Endothelial cell (in vitro differentiated cells): ENCODE measurements around the gene HAND1. TPM values are rescaled to one million over a fixed set of nuclear protein-coding genes. Genes with fewer than 3 reads are reported as not detected.

ENCODE experiments used
- DNase-seq: peaks from one replicate; pipeline ENCODE4 v3.0.0; 2021; ENCODE audit warnings: low spot score
- H3K27ac Mint-ChIP-seq: one replicate; pipeline ENCODE4 v1.8.0; 2021; ENCODE audit warnings: mixed read lengths, inconsistent platforms; ENCODE audit not compliant: unreplicated experiment
- H3K27me3 Mint-ChIP-seq: one replicate; pipeline ENCODE4 v1.8.0; 2021; ENCODE audit warnings: mild to moderate bottlenecking, moderate library complexity, mixed read lengths, inconsistent platforms; ENCODE audit not compliant: unreplicated experiment
- H3K36me3 Mint-ChIP-seq: one replicate; pipeline ENCODE4 v1.8.0; 2021; ENCODE audit warnings: mild to moderate bottlenecking, low read depth, mixed read lengths, inconsistent platforms; ENCODE audit not compliant: unreplicated experiment
- H3K4me1 Mint-ChIP-seq: one replicate; pipeline ENCODE4 v1.8.0; 2021; ENCODE audit warnings: mild to moderate bottlenecking, mixed read lengths, inconsistent platforms; ENCODE audit not compliant: unreplicated experiment
- H3K4me3 Mint-ChIP-seq: one replicate; pipeline ENCODE4 v1.8.0; 2021; ENCODE audit warnings: mild to moderate bottlenecking, mixed read lengths, inconsistent platforms; ENCODE audit not compliant: unreplicated experiment
- H3K9me3 Mint-ChIP-seq: one replicate; pipeline ENCODE4 v1.8.0; 2021; ENCODE audit warnings: mixed read lengths, inconsistent platforms; ENCODE audit not compliant: unreplicated experiment
- CTCF ChIP-seq: fragments of 200-600 bp; sonication (generic); IDR thresholded peaks from one replicate; pipeline ENCODE4 v1.5.0; 2021; ENCODE audit warnings: antibody characterized with exemption; ENCODE audit not compliant: unreplicated experiment
- total RNA-seq: library from RNA; stranded (reverse); fragmentation: NEBNext Ultra II Directional; extraction: Animal tissue kit (Norgen Biotek cat#: 25700); gene quantifications from one replicate; pipeline ENCODE4 v1.2.1, GENCODE V29; 2021; ENCODE audit not compliant: unreplicated experiment

HAND1 gene
- total RNA-seq, 1 donor from 2014 or later, result 0.95 TPM

GRCh38 chr5:154473581-154474283 is 4.3 kb downstream of the HAND1 start:
- Mint-ChIP-seq H3K4me3 (peak overlapping the region; percentile 15), H3K9me3 (no peaks in the 10 kb centered on the region), H3K27me3 (peaks cover 33% of the 10 kb centered on the region), H3K4me1 (peaks cover 38% of the 10 kb centered on the region), H3K36me3 (no peaks in the 10 kb centered on the region), H3K27ac (no peak overlapping the region)
- TF ChIP-seq CTCF, result no peak
- no peak for DNase-seq

- H3K4me3 Mint-ChIP-seq, result no peak overlapping the region
- H3K36me3 Mint-ChIP-seq, result no peaks in the 10 kb centered on the region
- no peak for DNase-seq
- H3K4me1 Mint-ChIP-seq, result peaks cover 38% of the 10 kb centered on the region
- H3K9me3 Mint-ChIP-seq, result no peaks in the 10 kb centered on the region
- H3K27me3 Mint-ChIP-seq, result peaks cover 33% of the 10 kb centered on the region
- no peak overlapping the region for H3K27ac Mint-ChIP-seq
- TF ChIP-seq CTCF, result no peak
These were observed 5.0 kb downstream of the HAND1 start for GRCh38 chr5:154472871-154473580.

DNA sequence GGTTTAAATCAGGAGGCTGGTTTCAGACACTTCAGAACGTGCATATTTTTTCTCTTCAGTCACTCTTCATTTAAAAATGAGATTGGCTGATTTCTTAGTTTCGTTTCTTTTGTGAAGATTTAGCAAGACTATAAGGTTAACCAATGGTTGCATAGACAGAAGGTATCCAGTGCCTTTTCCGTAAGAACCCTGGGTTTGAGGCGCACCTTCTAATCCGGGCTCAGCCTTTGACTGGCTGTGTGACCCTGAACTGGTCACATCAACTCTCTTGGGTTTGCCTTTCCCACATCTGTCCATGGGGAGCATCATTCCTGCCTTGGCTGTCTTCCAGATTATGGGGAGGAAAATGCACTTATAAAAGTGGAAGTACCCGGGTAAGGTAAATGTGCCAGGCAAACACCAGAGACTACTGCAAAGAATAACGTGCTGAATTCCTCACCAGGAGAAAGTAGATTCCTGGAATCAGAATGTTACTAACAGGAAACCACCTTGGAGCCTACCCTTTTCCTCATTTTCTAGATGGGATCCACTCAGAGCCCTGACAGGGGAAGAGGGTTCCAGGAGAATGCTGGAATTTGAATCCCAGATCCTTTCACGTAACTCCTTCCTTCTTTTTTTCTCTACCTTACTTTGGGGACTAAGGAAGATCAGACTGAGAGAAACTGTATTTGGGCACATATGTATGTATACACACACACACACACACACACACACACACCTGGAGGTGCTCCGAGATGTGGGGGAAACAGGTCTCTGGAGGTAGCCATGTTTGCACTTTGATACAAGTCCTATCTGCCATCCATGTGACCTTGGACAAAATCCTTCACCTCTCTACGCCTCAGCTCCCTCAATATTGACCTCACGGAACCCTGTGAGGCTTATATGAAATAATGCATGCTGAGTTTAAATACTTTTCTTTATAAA is 6.8 kb downstream of the HAND1 start:
- peaks cover 29% of the 10 kb centered on the region for H3K4me1 Mint-ChIP-seq
- no peak overlapping the region for H3K4me3 Mint-ChIP-seq
- H3K27me3 Mint-ChIP-seq, result peaks cover 25% of the 10 kb centered on the region
- TF ChIP-seq CTCF, result no peak
- H3K27ac Mint-ChIP-seq, result no peak overlapping the region
- H3K36me3 Mint-ChIP-seq, result no peaks in the 10 kb centered on the region
- DNase-seq, result no peak
- no peaks in the 10 kb centered on the region for H3K9me3 Mint-ChIP-seq

DNA sequence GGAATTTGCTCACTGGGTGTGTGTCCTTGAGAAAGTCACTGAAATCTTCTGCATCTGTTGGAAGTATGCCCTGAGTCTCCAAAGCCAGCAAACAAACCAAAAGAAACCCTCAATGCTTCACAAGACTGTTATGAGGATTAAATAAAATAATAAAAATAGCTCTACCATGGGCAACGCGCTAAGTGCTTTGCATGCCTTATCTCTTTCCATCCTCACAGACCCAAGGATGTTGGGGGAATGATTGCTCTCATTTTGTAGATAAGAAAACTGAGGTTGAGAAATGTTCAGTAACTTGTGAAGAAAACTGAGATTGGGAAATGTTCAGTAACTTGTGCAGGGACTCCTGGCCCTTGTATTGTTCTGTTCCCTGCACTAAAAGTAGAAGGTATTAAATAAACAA is 7.9 kb downstream of the HAND1 start:
- Mint-ChIP-seq H3K27me3 (peaks cover 20% of the 10 kb centered on the region), H3K9me3 (no peaks in the 10 kb centered on the region), H3K36me3 (no peaks in the 10 kb centered on the region), H3K27ac (no peak overlapping the region), H3K4me3 (no peak overlapping the region), H3K4me1 (peaks cover 23% of the 10 kb centered on the region)
- no peak for TF ChIP-seq CTCF
- no peak for DNase-seq
